ENCODE measurements around the gene RNF43.

DNA sequence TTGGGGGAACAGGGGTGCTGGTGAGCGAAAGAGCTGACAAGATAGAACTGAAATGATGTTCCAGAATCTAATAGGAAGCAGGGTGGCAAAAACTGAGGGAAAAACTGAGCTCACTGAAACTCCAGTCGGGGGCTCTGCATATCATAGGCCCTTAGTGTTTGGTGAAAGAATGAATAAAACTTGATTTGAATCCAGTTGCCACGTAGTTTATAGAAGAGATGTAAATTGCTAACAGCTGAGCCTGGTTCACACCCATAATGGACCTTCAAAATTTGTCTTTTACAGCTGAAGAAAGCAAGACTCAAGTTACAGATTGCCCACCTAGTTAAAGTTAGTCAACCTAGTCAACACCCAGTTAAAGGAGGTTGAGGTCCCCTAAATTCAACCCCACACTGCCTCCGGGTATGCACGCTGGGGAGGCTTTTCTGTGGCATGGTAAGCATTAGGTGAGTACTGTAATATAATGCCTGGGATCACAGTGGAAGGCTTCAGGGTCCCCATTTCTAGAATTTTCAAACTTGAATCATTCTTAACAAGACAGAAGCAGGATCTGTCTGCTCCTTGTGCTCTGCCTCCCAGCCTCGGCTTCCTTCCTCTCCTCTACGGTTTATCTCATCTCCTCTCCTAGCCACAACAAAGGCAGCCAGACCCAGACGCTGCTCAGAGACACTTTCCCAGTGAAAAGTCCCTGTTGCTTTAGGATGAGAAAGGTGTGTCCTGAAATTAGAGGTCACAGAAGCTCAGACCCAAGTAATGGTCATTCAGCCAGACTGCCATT is 38.4 kb downstream of the RNF43 start:
- no peak for TF ChIP-seq EZH2 (IDR thresholded peaks at IDR 0.05; ENCODE audit: borderline replicate concordance, low read length)
- TF ChIP-seq, protein P1, sequence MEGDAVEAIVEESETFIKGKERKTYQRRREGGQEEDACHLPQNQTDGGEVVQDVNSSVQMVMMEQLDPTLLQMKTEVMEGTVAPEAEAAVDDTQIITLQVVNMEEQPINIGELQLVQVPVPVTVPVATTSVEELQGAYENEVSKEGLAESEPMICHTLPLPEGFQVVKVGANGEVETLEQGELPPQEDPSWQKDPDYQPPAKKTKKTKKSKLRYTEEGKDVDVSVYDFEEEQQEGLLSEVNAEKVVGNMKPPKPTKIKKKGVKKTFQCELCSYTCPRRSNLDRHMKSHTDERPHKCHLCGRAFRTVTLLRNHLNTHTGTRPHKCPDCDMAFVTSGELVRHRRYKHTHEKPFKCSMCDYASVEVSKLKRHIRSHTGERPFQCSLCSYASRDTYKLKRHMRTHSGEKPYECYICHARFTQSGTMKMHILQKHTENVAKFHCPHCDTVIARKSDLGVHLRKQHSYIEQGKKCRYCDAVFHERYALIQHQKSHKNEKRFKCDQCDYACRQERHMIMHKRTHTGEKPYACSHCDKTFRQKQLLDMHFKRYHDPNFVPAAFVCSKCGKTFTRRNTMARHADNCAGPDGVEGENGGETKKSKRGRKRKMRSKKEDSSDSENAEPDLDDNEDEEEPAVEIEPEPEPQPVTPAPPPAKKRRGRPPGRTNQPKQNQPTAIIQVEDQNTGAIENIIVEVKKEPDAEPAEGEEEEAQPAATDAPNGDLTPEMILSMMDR (IDR thresholded peaks at IDR 0.05; ENCODE audit: low read length): no peak
